Stimulated activated CD4-positive, alpha-beta T cell treated with anti-CD3 and anti-CD28 coated beads, Interleukin-15, amount 100 ng/mL, for 1 hour (primary cell): ENCODE measurements around the gene WFDC12.

Source experiments
- DNase-seq, 2 donors: peaks; one replicate each; pipeline ENCODE4 v3.0.0-alpha.2; 2020; ENCODE audit warnings: low read depth in 1 of 2, low spot score in 1 of 2

The WFDC12 gene

GRCh38 chr20:45115829-45116228 lies 8.4 kb downstream of the WFDC12 start:
- no peak for DNase-seq

- no peak for DNase-seq
Measured at GRCh38 chr20:45115386-45115774, 8.9 kb downstream of the WFDC12 start.

GRCh38 chr20:45114465-45115385 lies 9.5 kb downstream of the WFDC12 start, which contains the start of gene WFDC5:
TSS of gene WFDC5 (minus strand) at chr20:45115174. CDS start at chr20:45115083, 91 bp downstream.
- DNase-seq: no peak

- DNase-seq: no peak
Measured at GRCh38 chr20:45113865-45114264, 10.4 kb downstream of the WFDC12 start.

- DNase-seq: no peak
Measured at GRCh38 chr20:45112754-45113153, 11.5 kb downstream of the WFDC12 start.

GRCh38 chr20:45111799-45112471 lies 12.3 kb downstream of the WFDC12 start:
- DNase-seq: no peak

- no peak for DNase-seq
Measured at GRCh38 chr20:45111285-45111684, 13.0 kb downstream of the WFDC12 start.

GRCh38 chr20:45110301-45110700 lies 14.0 kb downstream of the WFDC12 start:
- no peak for DNase-seq

GRCh38 chr20:45109634-45110033 lies 14.6 kb downstream of the WFDC12 start:
- DNase-seq: no peak

- DNase-seq: no peak
Measured at GRCh38 chr20:45105317-45105716, 18.9 kb downstream of the WFDC12 start.

GRCh38 chr20:45104786-45105185 lies 19.5 kb downstream of the WFDC12 start:
- DNase-seq: no peak

GRCh38 chr20:45103072-45103471 lies 21.2 kb downstream of the WFDC12 start:
- no peak for DNase-seq

GRCh38 chr20:45101333-45101850 lies 22.9 kb downstream of the WFDC12 start:
- no peak for DNase-seq

GRCh38 chr20:45100563-45101245 lies 23.6 kb downstream of the WFDC12 start, which contains the start of gene KCNS1:
TSS of gene KCNS1 (minus strand) at chr20:45101127. CDS start at chr20:45099236, 1,891 bp downstream.
- DNase-seq: no peak

- DNase-seq: no peak
Measured at GRCh38 chr20:45098103-45098773, 26.0 kb downstream of the WFDC12 start.

GRCh38 chr20:45097485-45098102 lies 26.7 kb downstream of the WFDC12 start:
- no peak for DNase-seq

GRCh38 chr20:45096781-45097180 lies 27.5 kb downstream of the WFDC12 start:
- no peak for DNase-seq

GRCh38 chr20:45095805-45096238 lies 28.4 kb downstream of the WFDC12 start:
- DNase-seq: peak in 1 of 2 donors; percentile 13

- no peak for DNase-seq
Measured at GRCh38 chr20:45094864-45095574, 29.2 kb downstream of the WFDC12 start.

GRCh38 chr20:45094201-45094600 lies 30.1 kb downstream of the WFDC12 start:
- no peak for DNase-seq
